HuH-7.5 (cell line): Measurements from ENCODE around the gene GABBR2.

ENCODE experiments used
- DNase-seq: peaks from one replicate; pipeline ENCODE4 v3.0.0; 2011; ENCODE audit warnings: low spot score

Gene GABBR2

GRCh38 chr9:98721643-98722042 is 12.9 kb upstream of the GABBR2 start:
- no peak for DNase-seq

- DNase-seq = no peak
Measured at GRCh38 chr9:98720402-98720801, 11.7 kb upstream of the GABBR2 start.

GRCh38 chr9:98719055-98719454 is 10.3 kb upstream of the GABBR2 start:
- DNase-seq = no peak

- DNase-seq = no peak
Measured at GRCh38 chr9:98714833-98715232, 6.1 kb upstream of the GABBR2 start.

- DNase-seq = no peak
Measured at GRCh38 chr9:98712987-98713386, 4.3 kb upstream of the GABBR2 start.

- DNase-seq = no peak
Measured at GRCh38 chr9:98709968-98710965, 1.5 kb upstream of the GABBR2 start.

- no peak for DNase-seq
Measured at GRCh38 chr9:98708103-98708932, 417 bp downstream of the GABBR2 start.

GRCh38 chr9:98707166-98708102 is 1.3 kb downstream of the GABBR2 start:
- peak; percentile 77 for DNase-seq

GRCh38 chr9:98706651-98707165 is 2.0 kb downstream of the GABBR2 start:
- DNase-seq = no peak

- no peak for DNase-seq
Measured at GRCh38 chr9:98702835-98703380, 5.8 kb downstream of the GABBR2 start.

- DNase-seq = no peak
Measured at GRCh38 chr9:98702340-98702739, 6.4 kb downstream of the GABBR2 start.

GRCh38 chr9:98701576-98701975 is 7.2 kb downstream of the GABBR2 start:
- no peak for DNase-seq

- DNase-seq = no peak
Measured at GRCh38 chr9:98700801-98701200, 7.9 kb downstream of the GABBR2 start.

- no peak for DNase-seq
Measured at GRCh38 chr9:98698856-98699255, 9.9 kb downstream of the GABBR2 start.

GRCh38 chr9:98694943-98695342 is 13.8 kb downstream of the GABBR2 start:
- DNase-seq = no peak

- no peak for DNase-seq
Measured at GRCh38 chr9:98692392-98692791, 16.3 kb downstream of the GABBR2 start.

GRCh38 chr9:98691890-98692289 is 16.8 kb downstream of the GABBR2 start:
- no peak for DNase-seq

- no peak for DNase-seq
Measured at GRCh38 chr9:98690686-98691085, 18.0 kb downstream of the GABBR2 start.

GRCh38 chr9:98688710-98689495 is 19.8 kb downstream of the GABBR2 start:
- no peak for DNase-seq

GRCh38 chr9:98687911-98688310 is 20.8 kb downstream of the GABBR2 start:
- no peak for DNase-seq
